GM04504 (cell line): ENCODE measurements around the gene RPS19.

Source experiments
- DNase-seq: peaks from one replicate; pipeline ENCODE4 v3.0.0-alpha.2; 2012; ENCODE audit warnings: low read depth

Gene RPS19

DNA sequence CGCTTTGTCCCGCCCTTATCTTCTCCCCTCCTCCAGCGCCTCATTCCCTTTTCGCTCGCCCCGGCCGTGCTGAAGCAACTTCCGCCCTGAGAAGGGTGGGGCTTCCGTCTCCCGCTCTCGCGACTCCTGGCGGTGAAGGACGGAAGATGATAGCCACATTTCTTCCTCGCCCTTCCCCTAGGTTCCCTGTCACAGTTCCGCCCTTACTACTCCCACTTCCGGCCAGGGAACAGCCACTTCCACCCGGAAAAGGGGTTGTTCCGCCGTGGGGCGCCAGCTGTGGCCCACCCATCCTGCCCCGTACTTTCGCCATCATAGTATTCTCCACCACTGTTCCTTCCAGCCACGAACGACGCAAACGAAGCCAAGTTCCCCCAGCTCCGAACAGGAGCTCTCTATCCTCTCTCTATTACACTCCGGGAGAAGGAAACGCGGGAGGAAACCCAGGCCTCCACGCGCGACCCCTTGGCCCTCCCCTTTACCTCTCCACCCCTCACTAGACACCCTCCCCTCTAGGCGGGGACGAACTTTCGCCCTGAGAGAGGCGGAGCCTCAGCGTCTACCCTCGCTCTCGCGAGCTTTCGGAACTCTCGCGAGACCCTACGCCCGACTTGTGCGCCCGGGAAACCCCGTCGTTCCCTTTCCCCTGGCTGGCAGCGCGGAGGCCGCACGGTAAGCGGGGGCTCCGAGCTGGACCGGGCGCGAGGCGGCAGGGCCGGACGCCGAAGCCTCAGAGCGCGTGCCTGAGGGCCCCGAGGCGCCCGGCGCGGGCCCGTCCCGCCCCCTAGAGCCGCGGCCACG is at the start of gene RPS19:
Gene RPS19 (plus strand): TSS at position 638 of the 801 bp plus-strand sequence. CDS start 520 bp downstream, outside the sequence.
- peak; percentile 97 for DNase-seq

DNA sequence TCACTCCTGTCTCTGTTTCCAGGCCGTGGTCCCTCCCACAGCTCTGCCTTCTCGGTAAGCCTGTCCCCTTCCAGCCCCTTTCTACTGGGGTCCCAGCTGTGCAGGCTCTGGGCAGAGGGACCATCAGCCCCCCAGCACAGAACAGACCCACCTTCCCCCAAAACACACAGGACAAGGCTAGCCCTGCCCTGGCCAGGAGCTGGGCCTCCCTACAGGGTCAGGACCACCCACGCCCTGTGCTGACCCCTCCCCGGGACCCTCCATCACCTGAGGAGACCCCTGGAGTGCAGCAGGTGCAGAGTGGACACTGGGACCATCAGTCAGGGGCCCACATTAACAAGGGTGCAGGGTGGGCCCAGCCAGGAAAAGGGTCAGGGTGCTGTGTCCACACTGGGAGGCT is 49.8 kb upstream of the RPS19 start:
- no peak for DNase-seq

DNA sequence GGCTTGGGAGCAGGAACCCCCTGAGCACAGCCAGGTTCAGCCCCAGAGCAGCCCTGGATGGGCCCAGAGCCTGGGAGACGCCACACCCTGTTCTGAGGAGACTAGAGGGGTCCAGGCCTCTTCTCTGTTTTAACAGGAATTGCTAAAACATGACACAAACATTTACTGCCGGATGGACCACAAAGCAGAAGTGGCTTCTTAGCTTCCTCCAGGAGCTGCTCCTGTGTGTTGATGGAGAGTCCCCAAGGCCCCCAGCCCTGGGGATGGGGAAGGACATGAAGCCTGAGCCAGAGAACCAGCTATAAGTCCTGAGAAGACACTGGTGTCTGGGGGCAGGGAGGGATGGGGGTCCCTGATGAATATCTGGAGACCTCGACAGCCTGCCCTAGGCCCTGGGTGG is 49.0 kb upstream of the RPS19 start:
- DNase-seq, result no peak

DNA sequence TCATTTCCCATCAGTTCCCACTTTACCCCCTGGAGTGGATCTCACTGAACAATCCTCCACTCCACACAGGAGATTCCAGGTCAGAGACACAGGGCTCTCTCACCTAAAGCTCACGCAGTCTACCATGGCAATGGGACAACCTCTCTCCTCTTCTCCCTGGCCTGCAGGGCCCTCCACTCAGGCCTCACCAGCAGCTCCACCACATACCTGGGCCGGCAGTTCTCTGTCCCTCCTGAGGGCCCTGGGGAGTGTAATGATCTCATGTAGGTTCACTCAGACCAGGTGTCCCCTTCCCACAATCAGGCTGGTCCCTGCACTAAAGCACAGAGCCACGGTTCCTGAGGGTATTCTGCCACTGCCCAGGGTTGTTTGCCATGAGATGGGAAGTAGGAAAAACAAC is 48.1 kb upstream of the RPS19 start:
- no peak for DNase-seq

DNA sequence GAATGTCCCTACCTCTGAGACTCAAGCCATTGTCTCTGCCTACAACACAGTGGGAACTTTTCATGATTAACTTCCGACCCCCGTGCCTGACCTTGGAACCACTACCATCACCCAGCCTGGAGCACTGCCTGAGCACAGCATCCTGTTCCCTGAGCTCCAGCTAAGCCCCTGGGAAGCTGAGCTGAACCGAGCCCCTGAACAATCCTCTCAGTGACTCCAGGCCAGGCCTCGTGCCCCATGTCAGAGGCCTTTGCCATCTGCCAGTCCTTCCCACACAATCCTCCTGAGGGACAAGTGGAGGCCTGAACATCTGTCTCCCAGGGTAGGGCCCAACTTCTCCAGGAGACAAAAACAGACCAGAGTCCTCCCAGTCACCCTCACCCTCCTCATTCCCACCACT is 46.1 kb upstream of the RPS19 start:
- no peak for DNase-seq

DNA sequence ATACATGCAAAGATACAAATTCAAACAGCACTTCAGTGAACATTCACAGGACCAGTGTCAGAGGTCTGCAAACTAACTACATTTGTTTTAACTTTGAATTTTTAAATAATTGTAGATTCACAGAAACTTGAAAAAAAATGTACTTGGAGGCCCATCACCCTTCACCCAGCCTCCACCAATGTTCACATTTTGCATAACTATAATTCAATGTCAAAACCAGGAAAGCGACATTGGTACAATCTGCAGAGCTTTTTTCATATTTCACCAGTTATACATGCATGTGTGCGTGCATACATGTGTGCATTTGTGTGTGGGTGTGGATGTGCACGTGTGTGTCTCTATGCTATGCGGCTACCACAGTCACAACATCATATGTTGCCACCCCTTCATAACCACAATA is 44.8 kb upstream of the RPS19 start:
- no peak for DNase-seq

DNA sequence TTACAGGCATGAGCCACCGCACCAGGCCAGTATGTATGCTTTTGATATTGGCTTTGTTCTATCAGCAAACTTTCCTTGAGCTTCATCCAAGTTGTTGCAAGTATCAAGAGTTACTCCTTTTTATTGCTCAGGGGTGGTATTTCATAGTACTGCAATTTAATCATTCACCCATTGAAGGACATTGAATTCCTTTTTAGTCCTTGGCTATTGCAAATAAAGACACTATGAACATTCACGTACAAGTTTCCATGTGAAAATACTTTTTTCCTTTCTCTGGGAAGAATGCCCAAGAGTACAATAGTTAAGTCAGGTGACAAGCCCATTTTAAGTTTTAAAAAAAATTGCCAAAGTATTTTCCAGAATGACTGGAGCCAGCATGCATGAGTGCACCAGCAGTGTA is 43.3 kb upstream of the RPS19 start:
- no peak for DNase-seq

DNA sequence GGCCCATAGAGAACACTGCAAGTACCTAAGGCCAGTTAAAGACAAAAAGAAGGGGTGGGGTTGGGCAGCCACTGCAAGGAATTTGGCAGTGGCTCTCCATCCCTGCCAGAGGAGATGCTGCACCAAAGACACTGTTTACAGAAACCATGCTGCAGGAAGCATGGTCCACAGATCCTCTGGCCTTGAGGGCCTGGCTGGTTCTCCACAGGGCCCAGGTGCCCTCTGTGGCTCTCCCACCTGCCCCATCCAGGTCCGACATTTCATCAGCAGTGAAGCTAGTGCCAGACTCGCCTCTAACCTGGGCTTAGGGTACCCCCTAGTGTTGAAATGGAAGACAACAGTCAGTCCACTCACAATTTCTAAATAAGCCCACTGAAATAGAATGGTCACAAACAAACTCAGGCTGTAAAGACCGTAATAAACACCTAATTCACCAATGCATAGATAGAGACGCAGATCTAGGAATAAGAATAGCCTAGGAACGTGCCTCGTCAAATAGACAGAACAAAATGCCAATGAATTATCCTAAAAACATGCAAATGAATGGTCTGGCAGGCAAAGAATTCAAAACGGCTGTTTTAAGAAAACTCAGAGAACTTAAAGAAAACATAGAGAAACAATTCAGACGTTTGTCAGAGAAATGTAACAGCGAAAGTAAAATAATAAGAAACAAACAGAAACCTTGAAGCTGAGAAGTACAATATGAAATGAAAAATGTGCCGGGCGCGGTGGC is 38.9 kb upstream of the RPS19 start:
- DNase-seq, result no peak

DNA sequence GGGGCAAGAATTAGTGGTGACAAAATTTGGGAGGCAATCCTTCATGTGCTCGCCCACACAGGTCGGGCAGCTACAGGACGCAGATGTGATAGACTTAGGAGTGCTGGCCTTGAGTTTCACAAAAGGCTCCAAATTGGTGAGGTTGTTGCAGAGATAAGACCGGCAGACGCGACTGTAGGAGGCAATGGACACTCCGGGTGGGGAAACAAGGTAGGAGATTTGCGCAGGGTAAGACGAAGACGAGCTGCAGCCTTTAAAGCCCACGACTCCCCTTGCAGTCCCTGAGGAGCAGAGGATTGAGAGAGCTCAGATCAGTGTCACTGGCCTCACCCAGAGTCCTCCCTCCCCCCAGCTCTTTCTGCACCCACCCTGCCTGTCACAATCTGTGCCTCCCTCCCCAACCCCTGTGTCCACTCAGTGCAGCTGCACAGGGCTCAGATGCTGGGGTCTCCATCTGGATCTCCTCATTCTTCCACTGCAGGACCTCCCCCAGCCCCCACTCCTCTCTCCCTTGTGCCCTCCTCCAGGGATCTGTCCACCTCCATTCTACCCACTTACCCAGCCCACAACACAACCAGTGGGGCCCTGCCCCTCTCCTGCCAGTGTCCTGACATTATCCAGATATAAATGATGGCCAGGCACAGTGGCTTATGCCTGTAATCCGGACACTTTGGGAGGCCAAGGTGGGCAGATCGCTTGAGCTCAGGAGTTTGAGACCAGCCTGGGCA is 21.9 kb upstream of the RPS19 start:
- no peak for DNase-seq

DNA sequence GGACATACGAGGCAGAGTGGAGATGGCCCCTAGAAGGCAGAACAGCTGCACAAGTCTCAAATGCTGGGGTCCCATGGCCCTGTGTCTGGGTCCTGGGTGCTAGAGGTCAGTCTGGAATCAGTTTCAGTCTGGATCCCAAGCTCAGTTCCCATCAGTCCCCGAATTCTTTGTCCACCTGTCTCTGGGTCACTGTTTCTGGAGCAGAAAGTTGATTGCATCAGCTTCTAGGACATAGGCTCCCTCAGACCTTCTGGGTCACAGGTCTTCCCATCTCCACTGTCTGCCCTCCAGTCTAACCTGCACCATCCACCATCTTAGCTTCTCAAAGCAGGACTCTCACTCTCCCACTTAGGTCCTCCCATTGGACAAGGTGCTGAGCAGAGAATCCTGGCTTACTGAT is 20.8 kb upstream of the RPS19 start:
- no peak for DNase-seq

DNA sequence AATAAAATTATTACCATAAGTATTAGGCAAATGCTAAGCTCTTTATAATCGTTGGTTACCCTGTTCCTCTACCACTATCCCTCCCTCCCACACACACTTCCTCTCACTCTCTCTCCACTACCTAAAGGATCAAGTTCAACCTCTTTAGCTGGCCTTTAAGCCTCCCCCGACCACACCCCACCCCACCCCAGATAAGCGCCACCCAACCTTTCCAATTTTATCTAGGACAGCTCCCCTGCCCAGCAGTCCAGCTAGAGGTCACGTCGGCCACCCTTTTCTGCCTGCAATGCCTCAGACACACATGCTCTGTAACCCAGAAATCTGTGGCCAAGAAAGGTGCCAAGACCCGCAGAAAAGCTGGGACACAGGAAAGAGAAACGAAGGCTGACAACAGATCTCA is 16.7 kb upstream of the RPS19 start:
- DNase-seq, result no peak

DNA sequence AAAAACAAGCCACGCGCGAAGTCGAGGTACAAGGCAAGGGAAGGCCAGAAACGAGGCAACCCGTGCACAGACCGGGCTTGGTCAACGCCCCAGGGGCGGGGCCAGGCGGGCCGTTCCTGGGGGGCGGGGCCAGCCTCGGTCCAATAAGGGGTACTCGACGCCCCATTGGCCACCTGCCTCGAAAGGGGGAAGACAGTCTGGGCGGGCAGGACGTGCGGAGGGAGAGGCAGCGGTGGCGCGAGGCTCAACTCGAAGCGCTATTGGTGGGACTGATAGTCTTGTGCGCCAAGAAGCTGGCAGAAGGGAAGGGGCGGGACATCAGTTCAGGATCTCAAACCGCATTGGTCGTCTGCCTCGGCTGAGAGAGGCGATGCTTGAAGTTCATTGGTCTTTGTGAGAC is 15.5 kb upstream of the RPS19 start, which contains the start of gene LYPD4:
Gene LYPD4 (minus strand): TSS at position 83 of the 400 bp plus-strand sequence. CDS start 5,398 bp downstream, outside the sequence.
- no peak for DNase-seq

DNA sequence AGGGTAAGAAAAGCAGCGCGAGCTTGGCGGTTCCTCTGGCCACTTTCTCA is 15.2 kb upstream of the RPS19 start, which contains the start of gene DMRTC2:
Gene DMRTC2 (plus strand): TSS at position 42 of the 50 bp plus-strand sequence. CDS start 2,387 bp downstream, outside the sequence.
- no peak for DNase-seq

DNA sequence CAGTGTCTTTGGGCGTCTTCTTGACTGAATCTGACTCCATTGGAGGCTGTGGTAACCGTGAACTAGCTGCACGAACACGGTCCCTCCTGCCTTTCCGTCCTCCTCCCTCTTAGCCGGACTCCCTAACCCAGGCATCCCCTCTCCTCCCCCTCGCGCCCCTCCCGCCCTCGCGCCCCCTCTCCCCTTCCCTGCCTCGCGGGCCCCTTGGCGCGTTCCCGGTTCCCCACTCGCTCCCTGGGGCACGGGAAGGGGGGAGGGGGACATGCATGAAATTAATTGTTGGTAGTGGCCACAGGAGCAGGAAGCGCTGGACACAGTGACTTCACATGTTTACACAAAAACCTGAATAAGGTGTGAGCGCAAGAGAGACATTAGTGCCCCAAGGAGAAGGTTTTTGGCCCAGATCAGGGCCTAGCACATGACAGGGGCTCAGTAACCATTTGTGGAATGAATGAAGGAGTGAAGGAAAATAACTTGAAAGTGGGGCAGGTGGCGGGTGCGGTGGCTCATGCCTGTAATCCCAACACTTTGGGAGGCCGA is 14.9 kb upstream of the RPS19 start:
- no peak for DNase-seq

DNA sequence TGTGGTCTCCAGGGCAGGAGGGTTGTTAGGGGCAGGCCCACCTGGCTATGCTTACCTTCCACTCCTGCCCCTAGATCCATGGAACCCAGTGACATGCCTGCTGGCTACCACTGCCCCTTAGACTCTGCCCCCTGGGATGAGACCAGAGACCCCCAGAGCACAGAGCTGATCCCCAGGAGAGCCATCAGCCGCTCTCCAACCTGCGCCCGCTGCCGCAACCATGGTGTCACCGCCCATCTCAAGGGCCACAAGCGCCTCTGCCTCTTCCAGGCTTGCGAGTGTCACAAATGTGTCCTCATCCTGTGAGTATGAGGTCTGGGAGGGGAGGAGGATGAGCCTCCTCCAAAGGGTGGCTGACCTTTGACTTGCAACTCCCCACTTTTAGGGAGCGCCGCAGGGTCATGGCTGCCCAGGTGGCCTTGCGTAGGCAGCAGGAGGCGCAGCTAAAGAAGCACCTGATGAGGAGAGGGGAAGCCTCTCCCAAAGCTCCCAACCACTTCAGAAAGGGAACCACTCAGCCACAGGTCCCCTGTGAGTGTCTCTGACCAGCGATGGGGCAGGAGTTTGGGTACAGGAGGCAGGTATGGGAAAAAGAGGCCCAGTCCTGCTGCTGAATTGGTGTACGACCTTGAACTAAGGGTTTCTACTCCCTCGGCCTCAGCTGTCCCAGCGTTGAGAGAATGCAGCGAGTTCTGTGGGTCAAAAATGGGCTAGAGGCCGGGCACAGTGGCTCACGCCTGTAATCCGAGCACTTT is 12.5 kb upstream of the RPS19 start:
- no peak for DNase-seq

DNA sequence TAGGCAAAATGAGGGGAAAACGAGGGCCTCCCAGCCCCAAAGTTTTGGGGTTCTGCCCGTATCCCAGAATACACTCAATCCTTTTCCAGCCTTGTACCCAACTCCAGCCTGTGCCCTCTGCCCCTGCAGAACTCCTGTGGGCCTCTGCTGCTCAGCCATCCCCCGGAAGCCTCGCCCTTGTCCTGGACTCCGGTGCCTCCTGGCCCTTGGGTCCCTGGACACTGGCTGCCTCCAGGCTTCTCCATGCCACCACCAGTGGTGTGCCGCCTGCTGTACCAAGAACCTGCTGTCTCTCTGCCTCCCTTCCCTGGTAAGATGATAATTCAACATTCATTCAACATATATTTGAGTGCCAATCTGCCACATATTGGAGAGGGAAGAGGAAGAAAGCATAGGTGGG is 11.4 kb upstream of the RPS19 start:
- no peak for DNase-seq

DNA sequence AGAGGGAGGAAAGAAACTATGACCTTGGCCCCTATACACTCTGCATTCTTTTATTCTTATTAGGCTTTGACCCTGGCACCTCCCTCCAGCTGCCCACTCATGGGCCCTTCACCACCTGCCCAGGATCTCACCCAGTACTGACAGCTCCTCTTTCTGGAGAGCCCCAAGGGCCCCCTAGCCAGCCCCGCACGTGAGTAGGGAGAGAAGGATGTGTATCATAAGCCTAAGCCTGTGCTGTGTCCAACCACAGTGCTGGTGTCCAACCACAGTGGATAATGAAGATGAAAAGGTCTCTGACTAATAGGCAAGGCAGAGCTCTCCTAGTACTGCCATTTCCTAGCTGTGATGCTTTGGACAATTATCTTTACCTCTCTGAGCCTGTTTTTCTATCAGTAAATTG is 11.0 kb upstream of the RPS19 start:
- no peak for DNase-seq

DNA sequence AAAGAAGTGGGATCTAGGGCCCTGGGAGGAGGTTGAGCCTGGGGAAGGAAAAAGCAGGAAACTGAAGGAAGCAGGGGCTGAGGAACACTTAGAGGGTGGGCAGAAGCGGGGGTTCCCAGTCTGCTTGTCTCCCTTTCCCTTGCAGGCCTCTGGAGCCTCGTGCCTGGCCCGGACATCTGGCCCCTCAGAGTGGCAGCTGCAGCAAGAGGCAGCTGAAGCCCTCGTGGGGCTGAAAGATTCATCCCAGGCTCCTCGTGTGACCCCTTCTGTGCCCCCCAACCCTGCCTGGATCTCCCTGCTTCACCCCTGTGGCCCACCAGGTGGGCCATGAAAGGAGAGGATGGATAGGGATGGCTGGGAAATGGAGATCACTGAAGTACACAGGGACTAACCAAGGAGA is 9.7 kb upstream of the RPS19 start:
- no peak for DNase-seq

DNA sequence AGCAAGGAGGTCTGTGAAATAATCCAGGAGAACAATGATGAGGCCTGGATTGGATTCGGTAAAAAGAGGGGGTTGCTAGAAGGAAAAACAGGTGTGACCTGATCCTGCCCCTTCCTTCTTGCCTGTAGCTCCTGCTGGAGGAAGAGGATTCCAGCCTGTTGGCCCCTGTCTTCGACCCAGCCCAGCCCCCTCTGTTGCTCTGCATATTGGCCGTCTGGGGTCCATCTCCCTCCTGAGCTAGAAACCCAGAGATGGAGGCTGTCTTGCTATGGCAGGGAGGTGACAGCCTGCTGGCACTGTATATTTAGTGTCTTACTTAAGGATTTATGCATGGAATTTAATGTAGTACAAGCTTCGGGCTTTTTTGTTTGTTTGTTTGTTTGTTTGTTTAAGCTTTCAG is 8.6 kb upstream of the RPS19 start:
- no peak for DNase-seq

DNA sequence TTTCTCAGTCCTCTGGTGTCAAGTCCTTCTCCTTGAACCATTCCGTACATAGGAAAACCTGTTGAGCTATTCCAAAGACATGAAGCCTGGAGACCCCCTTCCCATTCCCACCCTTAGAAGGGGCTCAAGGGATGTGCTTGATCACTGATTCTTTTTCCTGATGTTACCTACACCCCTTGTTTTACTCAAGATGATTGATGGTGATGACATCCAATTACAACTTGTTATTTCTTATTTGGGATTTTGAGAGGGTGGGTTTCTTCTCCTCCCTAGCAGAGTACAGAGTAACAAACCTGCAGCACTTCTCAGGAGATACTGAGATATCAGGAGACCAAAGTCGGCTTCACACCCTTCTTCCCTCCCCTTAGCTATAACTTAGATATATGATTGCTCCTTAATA is 6.7 kb upstream of the RPS19 start:
- DNase-seq, result no peak

DNA sequence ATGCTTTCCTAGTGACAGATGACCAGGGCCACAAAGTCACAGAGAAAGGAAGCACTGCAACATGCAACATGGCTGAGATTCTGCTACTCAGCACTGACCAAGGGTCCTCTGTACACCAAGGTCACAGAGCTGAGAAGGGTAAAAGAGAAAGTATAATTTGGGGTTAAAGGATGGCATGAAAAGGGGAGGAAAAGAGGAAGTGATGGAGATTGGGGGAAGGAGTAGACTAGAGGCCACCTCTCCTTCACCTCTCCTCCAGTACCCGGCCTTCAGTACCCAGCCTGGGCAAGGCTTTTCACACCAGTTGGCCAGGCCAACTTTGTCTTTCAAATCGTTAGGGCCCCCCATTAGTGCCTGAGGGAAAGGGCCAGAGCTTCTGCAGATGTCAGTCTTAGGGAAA is 6.3 kb upstream of the RPS19 start:
- no peak for DNase-seq

DNA sequence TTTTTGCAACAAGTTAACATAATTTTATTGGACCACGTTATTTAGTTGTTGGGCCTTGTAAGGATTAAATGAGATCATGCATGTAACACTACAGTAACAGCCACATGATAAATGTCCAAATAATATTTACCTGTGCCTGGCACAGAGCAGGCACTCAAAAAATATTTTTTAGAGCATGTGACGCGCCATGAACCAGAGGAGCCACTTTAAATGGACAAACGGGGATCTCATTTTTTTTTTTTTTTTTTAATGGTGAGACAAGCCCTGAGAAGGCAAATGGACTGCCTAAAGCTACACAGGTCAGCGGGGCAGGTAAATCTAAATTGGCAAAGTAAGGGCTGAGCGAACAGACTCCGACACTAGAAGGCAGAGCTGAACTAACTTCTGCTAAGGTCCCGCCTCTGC is 840 bp upstream of the RPS19 start:
- DNase-seq, result no peak
